Measurements from ENCODE around the gene SETD6. TPM values are rescaled to one million over a fixed set of nuclear protein-coding genes. Genes with fewer than 3 reads are reported as not detected.

SETD6 gene
- total RNA-seq, 2 donors from 2014 or later: 8.5 to 18.0 TPM

GRCh38 chr16:58537124-58537906 lies 22.0 kb downstream of the SETD6 start:
- peaks cover 35% of the 10 kb centered on the region for H3K36me3 ChIP-seq
- TF ChIP-seq CTCF (IDR thresholded peaks at IDR 0.05): no peak
- no peak overlapping the region for H3K27ac ChIP-seq
- H3K27me3 ChIP-seq: no peaks in the 10 kb centered on the region
- no peaks in the 10 kb centered on the region for H3K9me3 ChIP-seq
- H3K4me1 ChIP-seq: no peaks in the 10 kb centered on the region
- intact Hi-C loops (cut with DNase I): loop anchor here (5.0 kb wide), 1 partner anchor 40 kb away; no protein-coding TSS in a partner anchor
- H3K9ac ChIP-seq (ENCODE audit: low read depth in 2 of 2, low read length in 2 of 2): no peak overlapping the region
- DNase-seq: no peak
- no peak overlapping the region for H3K4me3 ChIP-seq

GRCh38 chr16:58541711-58542110 lies 26.4 kb downstream of the SETD6 start:
- Histone ChIP-seq H3K4me3 (no peak overlapping the region), H3K36me3 (peaks cover 48% of the 10 kb centered on the region), H3K9ac (ENCODE audit: low read depth in 2 of 2, low read length in 2 of 2) (no peak overlapping the region), H3K9me3 (no peaks in the 10 kb centered on the region), H3K4me1 (no peaks in the 10 kb centered on the region), H3K27ac (no peak overlapping the region), H3K27me3 (no peaks in the 10 kb centered on the region)
- TF ChIP-seq CTCF (IDR thresholded peaks at IDR 0.05): no peak
- intact Hi-C loops (cut with DNase I): no loop called here
- DNase-seq: no peak

GRCh38 chr16:58542291-58542690 lies 27.0 kb downstream of the SETD6 start:
- no peak for DNase-seq
- intact Hi-C loops (cut with DNase I): no loop called here
- H3K4me3 ChIP-seq: no peak overlapping the region
- TF ChIP-seq CTCF (IDR thresholded peaks at IDR 0.05): no peak
- H3K36me3 ChIP-seq: peaks cover 44% of the 10 kb centered on the region
- no peak overlapping the region for H3K9ac ChIP-seq (ENCODE audit: low read depth in 2 of 2, low read length in 2 of 2)
- H3K27me3 ChIP-seq: no peaks in the 10 kb centered on the region
- no peaks in the 10 kb centered on the region for H3K9me3 ChIP-seq
- H3K27ac ChIP-seq: no peak overlapping the region
- no peaks in the 10 kb centered on the region for H3K4me1 ChIP-seq

- DNase-seq: no peak
- Histone ChIP-seq H3K36me3 (peaks cover 34% of the 10 kb centered on the region), H3K9me3 (no peaks in the 10 kb centered on the region), H3K4me3 (no peak overlapping the region), H3K4me1 (no peaks in the 10 kb centered on the region), H3K9ac (ENCODE audit: low read depth in 2 of 2, low read length in 2 of 2) (no peak overlapping the region), H3K27ac (no peak overlapping the region), H3K27me3 (no peaks in the 10 kb centered on the region)
- intact Hi-C loops (cut with DNase I): no loop called here
- no peak for TF ChIP-seq CTCF (IDR thresholded peaks at IDR 0.05)
These were observed 28.4 kb downstream of the SETD6 start for GRCh38 chr16:58543685-58544084.

GRCh38 chr16:58548378-58548777 lies 33.1 kb downstream of the SETD6 start:
- Histone ChIP-seq H3K4me1 (no peaks in the 10 kb centered on the region), H3K9ac (ENCODE audit: low read depth in 2 of 2, low read length in 2 of 2) (no peak overlapping the region), H3K9me3 (no peaks in the 10 kb centered on the region), H3K27ac (no peak overlapping the region), H3K27me3 (no peaks in the 10 kb centered on the region), H3K36me3 (peaks cover 50% of the 10 kb centered on the region), H3K4me3 (no peak overlapping the region)
- no peak for DNase-seq
- TF ChIP-seq CTCF (IDR thresholded peaks at IDR 0.05): no peak
- intact Hi-C loops (cut with DNase I): no loop called here
